Activated T-cell treated with anti-CD3 and anti-CD28 coated beads for 24 hours (primary cell): ENCODE measurements around the gene EPHA10.
"Not testable (repeated sequence)": the region's sequence is repeated elsewhere in the genome, so short reads cannot be mapped to it uniquely, and the experiment has no call there.

ENCODE experiments used
- DNase-seq: peaks from one replicate; pipeline ENCODE4 v3.0.0-alpha.2; 2020; ENCODE audit warnings: low read depth

The EPHA10 gene

GRCh38 chr1:37716321-37716720 is 48.6 kb downstream of the EPHA10 start:
- no peak for DNase-seq

- DNase-seq, result no peak
Measured at GRCh38 chr1:37714689-37715088, 50.2 kb downstream of the EPHA10 start.

- no peak for DNase-seq
Measured at GRCh38 chr1:37714226-37714625, 50.7 kb downstream of the EPHA10 start.

DNA sequence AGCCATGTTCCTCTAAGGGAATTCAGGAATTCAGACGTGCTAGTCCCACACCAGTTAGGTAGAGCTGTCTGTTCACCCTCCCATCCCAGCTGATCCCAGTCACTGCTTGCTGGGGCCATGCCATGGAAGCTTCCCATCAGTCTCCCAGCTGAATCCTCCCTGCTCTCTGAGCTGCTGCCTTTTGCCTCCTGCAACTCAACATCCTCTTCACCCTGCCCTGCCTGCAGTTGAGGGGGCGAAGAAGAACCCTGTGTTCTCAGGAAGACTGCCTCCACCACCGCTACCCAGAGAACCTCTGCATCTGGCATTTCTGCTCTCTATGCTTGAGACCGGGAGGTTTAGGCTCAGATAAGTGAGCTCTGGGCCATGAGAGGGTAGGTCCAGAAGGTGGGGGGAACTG is 56.4 kb downstream of the EPHA10 start:
- DNase-seq, result no peak

DNA sequence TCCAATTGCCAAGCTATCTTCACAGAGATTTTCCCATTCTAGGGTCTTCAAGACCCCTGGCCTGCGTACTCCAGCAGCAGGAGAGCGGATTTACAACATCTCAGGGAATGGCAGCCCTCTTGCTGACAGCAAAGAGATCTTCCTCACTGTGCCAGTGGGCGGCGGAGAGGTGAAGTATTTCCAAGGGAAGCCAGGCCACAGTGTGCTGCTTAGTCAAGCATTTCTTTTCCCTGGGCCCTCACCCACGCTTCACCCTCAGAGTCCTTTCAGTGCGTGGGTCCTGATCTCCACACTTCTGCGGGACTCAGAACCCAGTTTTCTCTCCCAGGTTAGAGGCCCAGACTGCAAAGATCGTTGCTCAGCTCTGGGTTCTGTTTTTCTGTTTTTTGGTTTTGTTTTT is 59.5 kb downstream of the EPHA10 start:
- no peak for DNase-seq

GRCh38 chr1:37704966-37705365 is 60.0 kb downstream of the EPHA10 start:
- no peak for DNase-seq

DNA sequence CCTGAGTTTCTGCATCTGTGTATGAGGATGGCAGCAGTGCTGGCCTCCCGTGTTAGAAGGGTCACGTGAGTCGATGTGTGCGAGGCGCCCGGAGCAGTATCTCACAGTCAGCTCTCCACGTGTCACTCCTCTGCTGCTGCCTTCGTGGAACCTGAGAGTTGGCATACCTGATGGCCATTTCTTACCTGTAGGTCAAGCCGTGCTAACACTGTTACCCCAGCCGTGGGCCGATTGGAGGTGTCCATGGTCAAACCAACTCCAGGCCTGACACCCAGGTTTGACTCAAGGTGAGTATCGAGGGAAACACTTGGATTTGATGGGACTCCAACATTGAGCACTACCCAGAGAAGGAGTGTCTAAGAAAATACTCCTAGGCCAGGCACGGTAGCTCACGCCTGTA is 61.9 kb downstream of the EPHA10 start:
- DNase-seq, result no peak

GRCh38 chr1:37701051-37701450 is 63.9 kb downstream of the EPHA10 start:
- DNase-seq, result no peak

- DNase-seq, result no peak
Measured at GRCh38 chr1:37699147-37699546, 65.8 kb downstream of the EPHA10 start.

DNA sequence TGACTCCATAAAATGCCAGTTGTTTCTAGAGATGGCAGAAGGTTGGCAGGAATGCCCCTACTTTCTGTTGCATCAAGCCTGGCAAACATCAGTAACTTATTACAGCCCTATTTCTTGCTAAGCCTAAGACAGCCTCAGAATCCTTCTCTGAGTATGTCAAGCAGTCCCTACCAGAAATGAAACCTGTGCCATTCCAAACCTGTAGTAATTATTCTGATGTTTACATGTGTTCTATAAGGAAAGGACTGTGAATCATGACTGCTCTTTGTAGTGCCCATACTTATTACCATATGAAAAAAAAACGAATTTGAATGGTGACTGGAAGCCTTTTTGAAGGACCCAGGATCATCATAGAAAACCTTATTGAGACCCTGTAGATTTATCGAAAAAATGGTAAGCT is 67.2 kb downstream of the EPHA10 start:
- DNase-seq, result no peak

- no peak for DNase-seq
Measured at GRCh38 chr1:37697090-37697489, 67.8 kb downstream of the EPHA10 start.

DNA sequence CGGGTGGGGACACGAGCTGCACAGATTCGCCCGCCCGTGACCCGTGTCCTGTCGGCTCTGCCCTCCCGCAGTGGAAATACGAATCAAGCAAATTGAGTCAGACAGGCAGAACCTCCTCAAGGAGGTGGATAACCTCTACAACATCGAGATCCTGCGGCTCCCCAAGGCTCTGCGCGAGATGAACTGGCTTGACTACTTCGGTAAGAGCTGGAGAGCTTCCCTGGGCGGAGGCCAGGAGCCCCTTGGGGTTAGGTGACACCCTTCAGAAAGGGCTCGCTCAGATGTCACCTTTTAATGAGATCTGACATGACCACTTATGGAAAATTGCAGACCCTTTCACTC is 72.1 kb downstream of the EPHA10 start:
- no peak for DNase-seq

DNA sequence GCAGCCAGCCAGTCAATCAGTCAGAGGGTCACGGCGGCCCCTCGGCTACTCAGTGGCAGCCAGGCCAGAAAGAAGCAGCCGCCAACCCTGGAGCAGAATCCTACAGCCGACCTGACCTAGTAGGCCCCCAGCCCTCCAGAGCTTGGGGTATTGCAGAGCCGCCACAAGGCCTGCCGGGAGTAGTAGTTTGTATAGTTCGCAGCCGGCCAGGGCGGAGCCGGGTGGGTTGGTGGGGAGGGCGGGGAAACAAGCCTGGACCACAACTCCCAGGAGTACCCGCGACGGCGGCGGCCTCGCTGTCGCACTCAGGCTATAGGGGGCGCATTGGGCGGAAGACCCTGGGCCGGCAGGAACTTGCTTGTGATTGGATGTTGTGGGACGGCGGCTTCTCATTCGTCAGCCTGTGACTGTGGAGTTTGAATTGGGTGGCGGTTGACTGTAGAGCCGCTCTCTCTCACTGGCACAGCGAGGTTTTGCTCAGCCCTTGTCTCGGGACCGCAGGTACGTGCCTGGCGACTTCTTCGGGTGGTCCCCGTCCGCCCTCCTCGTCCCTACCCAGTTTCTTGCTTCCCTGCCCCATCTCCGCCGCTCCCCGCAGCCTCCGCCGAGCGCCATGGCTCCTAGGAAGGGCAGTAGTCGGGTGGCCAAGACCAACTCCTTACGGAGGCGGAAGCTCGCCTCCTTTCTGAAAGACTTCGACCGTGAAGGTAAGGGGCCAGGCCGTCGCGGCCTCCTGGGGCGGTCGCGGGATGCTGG is 72.7 kb downstream of the EPHA10 start, which contains the start of gene CDCA8:
TSS of gene CDCA8 (plus strand) at position 439 of the 756 bp plus-strand sequence. CDS start at position 614, 175 bp downstream.
- peak; percentile 99 for DNase-seq

- no peak for DNase-seq
Measured at GRCh38 chr1:37691497-37692077, 73.3 kb downstream of the EPHA10 start.

- no peak for DNase-seq
Measured at GRCh38 chr1:37688926-37689325, 76.0 kb downstream of the EPHA10 start.

- not testable (repeated sequence) for DNase-seq
Measured at GRCh38 chr1:37687764-37688163, 77.2 kb downstream of the EPHA10 start.

DNA sequence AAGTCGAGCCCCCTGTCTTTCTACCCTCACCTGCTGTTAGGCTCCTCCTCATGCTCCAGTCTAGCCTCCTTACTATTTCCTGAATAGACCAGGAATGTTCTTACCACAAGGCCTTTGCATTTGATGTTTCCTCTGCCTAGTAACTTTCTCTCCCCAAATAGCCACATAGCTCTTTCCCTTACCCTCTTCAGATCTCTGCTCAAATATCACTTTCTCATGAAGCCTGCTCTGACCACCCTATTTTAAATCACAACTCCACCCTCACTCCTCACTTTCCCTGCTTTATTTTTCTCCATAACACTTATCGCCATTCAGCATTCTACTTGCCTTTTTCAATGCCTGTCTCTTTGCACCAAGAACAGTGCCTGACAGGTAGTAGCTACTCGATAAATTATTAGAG is 79.2 kb downstream of the EPHA10 start:
- DNase-seq, result no peak

DNA sequence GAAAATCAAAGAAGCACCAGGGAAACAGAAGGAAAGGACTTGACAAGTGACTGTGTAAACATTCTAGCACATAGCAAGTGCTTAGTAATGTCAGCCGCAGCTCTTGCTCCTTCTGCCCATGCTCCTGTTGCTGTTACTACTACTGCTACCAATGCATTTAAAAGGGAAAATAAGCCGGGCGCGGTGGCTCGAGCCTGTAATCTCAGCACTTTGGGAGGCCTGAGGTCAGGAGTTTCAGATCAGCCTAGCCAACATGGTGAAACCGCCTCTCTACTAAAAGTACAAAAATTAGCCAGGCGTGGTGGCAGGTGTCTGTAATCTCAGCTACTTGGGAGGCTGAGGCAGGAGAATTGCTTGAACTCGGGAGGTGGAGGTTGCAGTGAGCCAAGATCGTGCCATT is 80.7 kb downstream of the EPHA10 start:
- DNase-seq, result not testable (repeated sequence)

DNA sequence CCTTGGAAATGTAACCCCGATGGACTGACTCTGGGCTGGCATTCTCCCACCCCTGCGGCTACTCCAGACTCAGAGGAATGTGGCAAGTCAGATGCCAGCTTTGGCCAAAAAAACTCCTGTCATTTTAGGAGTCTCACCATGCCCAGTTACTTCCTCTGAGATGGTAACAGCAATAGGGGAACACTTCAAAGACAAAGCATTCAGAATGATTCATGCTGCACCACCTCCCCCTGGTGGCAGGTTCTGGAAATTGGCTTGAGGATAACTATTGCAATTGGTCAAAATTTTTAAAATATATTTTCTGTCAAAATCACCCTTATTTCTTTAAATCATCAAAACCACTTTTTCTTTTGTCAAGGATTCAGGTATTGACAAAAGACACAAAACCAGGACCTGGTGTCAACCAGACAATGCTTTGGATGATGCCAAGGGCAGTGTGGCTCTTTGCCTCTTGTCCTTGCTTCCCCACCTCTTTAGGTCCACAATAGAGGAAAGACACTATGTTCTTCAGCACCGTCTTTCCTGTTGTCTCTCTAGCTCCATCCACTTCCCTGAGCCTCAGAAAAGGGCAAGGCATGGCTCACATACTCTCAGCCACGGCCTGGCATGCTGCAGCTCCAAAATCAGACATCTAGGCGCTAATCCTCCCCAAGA is 82.5 kb downstream of the EPHA10 start:
- DNase-seq, result peak; percentile 62

DNA sequence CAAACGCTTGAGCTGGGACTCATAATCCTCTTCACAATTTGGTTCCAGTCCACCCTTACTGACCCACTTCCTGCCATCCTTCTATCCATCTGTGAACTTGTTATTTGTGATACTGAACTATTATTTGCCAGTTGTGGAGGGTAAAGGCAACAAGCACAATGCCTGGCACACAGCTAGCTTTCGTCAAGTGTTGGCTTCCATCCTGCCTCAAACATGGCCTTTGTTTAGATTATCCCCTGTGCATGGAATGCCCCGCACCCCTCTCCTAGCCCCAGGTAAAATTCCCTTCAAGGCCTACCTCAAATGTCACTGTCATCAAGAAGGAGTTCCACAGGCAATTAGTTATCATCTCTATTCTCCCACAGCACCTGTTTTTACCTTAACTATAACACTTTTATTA is 84.0 kb downstream of the EPHA10 start:
- no peak for DNase-seq

DNA sequence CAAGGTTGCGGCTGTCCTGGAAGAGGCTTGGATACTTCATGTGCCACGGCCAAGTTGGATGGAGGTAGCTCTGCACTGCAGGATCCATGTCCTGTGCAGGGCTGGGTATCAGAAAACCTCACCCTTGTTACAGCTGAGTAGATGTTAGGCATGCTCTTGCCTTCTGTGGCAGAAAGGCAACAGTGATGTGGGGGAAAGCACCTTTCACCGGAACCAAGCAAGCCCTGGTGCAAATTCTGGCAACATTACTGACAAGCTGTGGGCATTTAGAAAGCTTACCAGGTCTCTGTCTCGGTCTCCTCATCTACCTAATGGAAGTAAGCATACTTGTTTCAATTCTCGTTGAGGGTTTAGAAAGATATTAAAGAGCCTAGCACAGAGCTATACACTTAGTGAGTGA is 87.1 kb downstream of the EPHA10 start:
- DNase-seq, result no peak

GRCh38 chr1:37677143-37677439 is 87.8 kb downstream of the EPHA10 start:
- no peak for DNase-seq

- no peak for DNase-seq
Measured at GRCh38 chr1:37676281-37677142, 88.4 kb downstream of the EPHA10 start.
